Smooth muscle cell of trachea (primary cell): ENCODE results near the gene TMEM167B. TPM values are rescaled to one million over a fixed set of nuclear protein-coding genes. Genes with fewer than 3 reads are reported as not detected.

Source experiments
- total RNA-seq: library from RNA; depleted of rRNA; stranded (reverse); fragments of >200 nt; gene quantifications from 2 replicates; pipeline ENCODE4 v1.2.1, GENCODE V29; 2014

Gene TMEM167B
- 26.2 and 37.2 TPM in 2 replicates for total RNA-seq

GRCh38 chr1:109090196-109091077, at the start of gene TMEM167B:
TSS of gene TMEM167B (plus strand) at chr1:109090764. CDS start at chr1:109090873, 109 bp downstream.

GRCh38 chr1:109041621-109042468, 48.7 kb upstream of the TMEM167B start, which contains the start of gene WDR47:
TSS of gene WDR47 (minus strand) at chr1:109042102. CDS start at chr1:109023512, 18,590 bp downstream.

GRCh38 chr1:109075531-109076490, 14.8 kb upstream of the TMEM167B start, which contains the start of gene TAF13:
TSS of gene TAF13 (minus strand) at chr1:109076003. CDS start at chr1:109075947, 56 bp downstream.

GRCh38 chr1:109113590-109114341, 23.2 kb downstream of the TMEM167B start, which contains the start of gene ELAPOR1:
TSS of gene ELAPOR1 (plus strand) at chr1:109114115. CDS start at chr1:109114184, 69 bp downstream.

Other genes with a start within 250 kb of the TMEM167B start
- gene AKNAD1, start 233.7 kb upstream of the TMEM167B start, total RNA-seq = not detected in 2 replicates
- gene GPSM2, start 213.8 kb upstream of the TMEM167B start, total RNA-seq = 20.2 and 62.1 TPM in 2 replicates
- 37.7 and 44.5 TPM in 2 replicates for gene CLCC1, start 127.3 kb upstream of the TMEM167B start, total RNA-seq
- 16.0 and 20.5 TPM in 2 replicates for gene WDR47, start 48.7 kb upstream of the TMEM167B start, total RNA-seq
- 73.9 and 75.4 TPM in 2 replicates for gene TAF13, start 14.8 kb upstream of the TMEM167B start, total RNA-seq
- gene ELAPOR1, start 23.4 kb downstream of the TMEM167B start, total RNA-seq = 0.15 and 0.33 TPM in 2 replicates
- 262 and 277 TPM in 2 replicates for gene SARS1, start 123.2 kb downstream of the TMEM167B start, total RNA-seq
- 1.5 TPM in 2 replicates for gene CELSR2, start 158.8 kb downstream of the TMEM167B start, total RNA-seq
- 3.8 and 13.2 TPM in 2 replicates for gene PSRC1, start 192.4 kb downstream of the TMEM167B start, total RNA-seq
- not detected in 2 replicates for gene MYBPHL, start 216.2 kb downstream of the TMEM167B start, total RNA-seq